Hepatocyte (in vitro differentiated cells): ENCODE results near the gene SNPH. TPM values are rescaled to one million over a fixed set of nuclear protein-coding genes. Genes with fewer than 3 reads are reported as not detected.

Experiments
- DNase-seq: peaks from one replicate; pipeline ENCODE4 v3.0.0-alpha.2; 2016; ENCODE audit warnings: low spot score
- H2AFZ ChIP-seq: fragments of 200-600 bp; sonication (generic); 2 replicates; pipeline ENCODE4 v1.6.0; 2016; ENCODE audit warnings: antibody characterized with exemption, mild to moderate bottlenecking
- H3K27ac ChIP-seq: fragments of 200-600 bp; sonication (generic); 2 replicates; pipeline ENCODE4 v1.5.1; 2016; ENCODE audit warnings: mild to moderate bottlenecking
- H3K27me3 ChIP-seq: fragments of 200-600 bp; sonication (generic); 2 replicates; pipeline ENCODE4 v1.6.1; 2016
- H3K36me3 ChIP-seq: fragments of 200-600 bp; sonication (generic); replicated peaks from 2 replicates; pipeline ENCODE4 v1.5.1; 2016; ENCODE audit warnings: low read depth; ENCODE audit not compliant: insufficient read depth
- H3K4me1 ChIP-seq: fragments of 200-600 bp; sonication (generic); 2 replicates; pipeline ENCODE4 v1.5.1; 2016; ENCODE audit warnings: mild to moderate bottlenecking, moderate library complexity; ENCODE audit not compliant: insufficient read depth
- H3K4me2 ChIP-seq: fragments of 200-600 bp; sonication (generic); 2 replicates; pipeline ENCODE4 v1.6.0; 2016
- H3K4me3 ChIP-seq: fragments of 200-600 bp; sonication (generic); 2 replicates; pipeline ENCODE4 v1.5.1; 2016; ENCODE audit warnings: mild to moderate bottlenecking
- H3K79me2 ChIP-seq: fragments of 200-600 bp; sonication (generic); 2 replicates; pipeline ENCODE4 v1.6.0; 2017; ENCODE audit warnings: mild to moderate bottlenecking
- H3K9me2 ChIP-seq: fragments of 200-600 bp; sonication (generic); replicated peaks from 2 replicates; pipeline ENCODE4 v1.6.0; 2017; ENCODE audit warnings: mild to moderate bottlenecking; ENCODE audit not compliant: insufficient read depth
- H3K9me3 ChIP-seq: fragments of 200-600 bp; sonication (generic); 2 replicates; pipeline ENCODE4 v1.5.1; 2016; ENCODE audit warnings: low read depth, mild to moderate bottlenecking
- H4K20me1 ChIP-seq: fragments of 200-600 bp; sonication (generic); 2 replicates; pipeline ENCODE4 v1.6.0; 2016; ENCODE audit warnings: mild to moderate bottlenecking; ENCODE audit not compliant: insufficient read depth, poor library complexity, severe bottlenecking
- EZH2 ChIP-seq: fragments of 200-600 bp; sonication (generic); IDR thresholded peaks from 2 replicates; pipeline ENCODE4 v1.6.1; 2016; ENCODE audit warnings: antibody characterized with exemption, mild to moderate bottlenecking, borderline replicate concordance
- EZH2phosphoT487 ChIP-seq: fragments of 200-600 bp; sonication (generic); IDR thresholded peaks from one replicate; pipeline ENCODE4 v1.6.1; 2018; ENCODE audit warnings: antibody characterized with exemption, mild to moderate bottlenecking, low read depth, moderate library complexity; ENCODE audit not compliant: unreplicated experiment, severe bottlenecking
- WGBS: methylation state at CpG from one replicate; pipeline ENCODE4 v1.1.6; 2016; ENCODE audit warnings: low lambda C conversion rate; ENCODE audit errors: missing lambda C conversion rate; 5-methylcytosine and 5-hydroxymethylcytosine counted together
- polyA plus RNA-seq: library from polyadenylated mRNA; unstranded; fragments of >200 nt; fragmentation: Nextera tagmentation; extraction: Ambion mirVana; gene quantifications from 2 replicates; pipeline ENCODE4 v1.2.1, GENCODE V29; 2016
- total RNA-seq: library from RNA; depleted of rRNA; stranded (reverse); fragments of >200 nt; gene quantifications from 2 replicates; pipeline ENCODE4 v1.2.3, GENCODE V29; 2014
- TF ChIP-seq, protein P1 (sequence below): fragments of 200-600 bp; sonication (generic); IDR thresholded peaks from 2 replicates; pipeline ENCODE4 v1.5.1; 2016; ENCODE audit warnings: antibody characterized with exemption, mild to moderate bottlenecking; ENCODE audit not compliant: poor library complexity

The SNPH gene
- total and polyA plus RNA-seq, 2 experiments from 2014 or later = 2.3 to 3.7 TPM

DNA sequence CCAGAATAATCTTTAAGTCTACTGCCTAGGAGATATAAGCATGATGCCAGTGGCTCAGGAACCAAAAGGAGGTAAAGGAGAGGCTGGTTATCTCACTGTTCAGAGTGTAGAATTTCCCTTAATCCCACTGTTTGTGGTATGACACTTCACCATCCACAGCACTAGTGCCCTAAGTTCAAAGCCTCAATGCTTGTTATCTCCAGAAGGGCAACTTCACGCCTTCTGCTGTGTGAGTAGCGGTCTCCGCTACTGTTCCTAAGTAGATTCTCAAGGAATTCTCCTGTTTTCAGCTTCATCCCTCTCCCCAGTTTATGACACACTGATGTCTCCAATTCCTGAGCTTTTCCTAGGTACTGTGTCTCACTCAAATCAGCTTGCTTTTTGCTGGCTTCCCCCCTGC, 13.7 kb upstream of the SNPH start:
- Histone ChIP-seq H2AFZ (no peak overlapping the region), H3K4me3 (no peak overlapping the region), H3K4me2 (no peak overlapping the region), H3K27ac (no peak overlapping the region), H3K9me2 (no peaks in the 10 kb centered on the region), H3K36me3 (no peaks in the 10 kb centered on the region), H3K27me3 (peaks cover 18% of the 10 kb centered on the region), H4K20me1 (no peaks in the 10 kb centered on the region), H3K4me1 (no peaks in the 10 kb centered on the region), H3K79me2 (no peaks in the 10 kb centered on the region), H3K9me3 (no peaks in the 10 kb centered on the region)
- 35% methylated on average over 3 of the region's 3 CpGs for WGBS
- TF ChIP-seq EZH2 (no peak), EZH2phosphoT487 (no peak)
- TF ChIP-seq, protein P1, sequence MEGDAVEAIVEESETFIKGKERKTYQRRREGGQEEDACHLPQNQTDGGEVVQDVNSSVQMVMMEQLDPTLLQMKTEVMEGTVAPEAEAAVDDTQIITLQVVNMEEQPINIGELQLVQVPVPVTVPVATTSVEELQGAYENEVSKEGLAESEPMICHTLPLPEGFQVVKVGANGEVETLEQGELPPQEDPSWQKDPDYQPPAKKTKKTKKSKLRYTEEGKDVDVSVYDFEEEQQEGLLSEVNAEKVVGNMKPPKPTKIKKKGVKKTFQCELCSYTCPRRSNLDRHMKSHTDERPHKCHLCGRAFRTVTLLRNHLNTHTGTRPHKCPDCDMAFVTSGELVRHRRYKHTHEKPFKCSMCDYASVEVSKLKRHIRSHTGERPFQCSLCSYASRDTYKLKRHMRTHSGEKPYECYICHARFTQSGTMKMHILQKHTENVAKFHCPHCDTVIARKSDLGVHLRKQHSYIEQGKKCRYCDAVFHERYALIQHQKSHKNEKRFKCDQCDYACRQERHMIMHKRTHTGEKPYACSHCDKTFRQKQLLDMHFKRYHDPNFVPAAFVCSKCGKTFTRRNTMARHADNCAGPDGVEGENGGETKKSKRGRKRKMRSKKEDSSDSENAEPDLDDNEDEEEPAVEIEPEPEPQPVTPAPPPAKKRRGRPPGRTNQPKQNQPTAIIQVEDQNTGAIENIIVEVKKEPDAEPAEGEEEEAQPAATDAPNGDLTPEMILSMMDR = no peak
- no peak for DNase-seq

DNA sequence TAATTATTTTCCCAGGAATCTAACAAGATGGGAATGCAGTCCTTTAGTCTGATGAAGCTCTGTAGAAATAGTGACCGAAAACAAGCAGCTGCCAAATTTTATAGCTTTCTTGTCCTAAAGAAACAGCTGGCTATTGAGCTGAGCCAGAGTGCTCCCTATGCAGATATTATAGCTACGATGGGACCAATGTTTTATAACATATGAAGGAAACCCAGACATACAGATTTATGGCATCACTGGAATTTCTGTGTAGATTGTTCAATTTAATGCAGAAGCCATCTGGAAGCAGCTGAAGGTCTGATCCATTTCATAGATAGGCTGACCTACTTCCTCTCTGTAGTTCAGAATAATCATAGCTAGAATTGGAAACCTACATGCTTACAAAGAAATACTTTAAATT, 11.8 kb upstream of the SNPH start:
- WGBS = 57% methylated on average over 2 of the region's 2 CpGs
- H3K4me2 ChIP-seq = no peak overlapping the region
- no peaks in the 10 kb centered on the region for H3K9me3 ChIP-seq
- no peak overlapping the region for H3K4me3 ChIP-seq
- peaks cover 24% of the 10 kb centered on the region for H3K27me3 ChIP-seq
- no peaks in the 10 kb centered on the region for H3K9me2 ChIP-seq
- H4K20me1 ChIP-seq = no peaks in the 10 kb centered on the region
- no peak for DNase-seq
- H3K4me1 ChIP-seq = no peaks in the 10 kb centered on the region
- H3K79me2 ChIP-seq = no peaks in the 10 kb centered on the region
- H2AFZ ChIP-seq = no peak overlapping the region
- TF ChIP-seq, protein P1 = no peak
- TF ChIP-seq EZH2phosphoT487 = no peak
- no peak for TF ChIP-seq EZH2
- H3K36me3 ChIP-seq = no peaks in the 10 kb centered on the region
- no peak overlapping the region for H3K27ac ChIP-seq

- no peaks in the 10 kb centered on the region for H3K9me3 ChIP-seq
- no peaks in the 10 kb centered on the region for H3K36me3 ChIP-seq
- WGBS = 78% methylated on average over 2 of the region's 2 CpGs
- H3K27me3 ChIP-seq = peaks cover 29% of the 10 kb centered on the region
- no peak overlapping the region for H3K4me3 ChIP-seq
- no peaks in the 10 kb centered on the region for H4K20me1 ChIP-seq
- no peak overlapping the region for H2AFZ ChIP-seq
- no peaks in the 10 kb centered on the region for H3K79me2 ChIP-seq
- no peak overlapping the region for H3K4me2 ChIP-seq
- no peak for DNase-seq
- no peak for TF ChIP-seq EZH2
- TF ChIP-seq EZH2phosphoT487 = no peak
- TF ChIP-seq, protein P1 = no peak
- H3K27ac ChIP-seq = no peak overlapping the region
- no peaks in the 10 kb centered on the region for H3K9me2 ChIP-seq
- no peaks in the 10 kb centered on the region for H3K4me1 ChIP-seq
These were observed 10.4 kb upstream of the SNPH start for GRCh38 chr20:1255675-1256074.

DNA sequence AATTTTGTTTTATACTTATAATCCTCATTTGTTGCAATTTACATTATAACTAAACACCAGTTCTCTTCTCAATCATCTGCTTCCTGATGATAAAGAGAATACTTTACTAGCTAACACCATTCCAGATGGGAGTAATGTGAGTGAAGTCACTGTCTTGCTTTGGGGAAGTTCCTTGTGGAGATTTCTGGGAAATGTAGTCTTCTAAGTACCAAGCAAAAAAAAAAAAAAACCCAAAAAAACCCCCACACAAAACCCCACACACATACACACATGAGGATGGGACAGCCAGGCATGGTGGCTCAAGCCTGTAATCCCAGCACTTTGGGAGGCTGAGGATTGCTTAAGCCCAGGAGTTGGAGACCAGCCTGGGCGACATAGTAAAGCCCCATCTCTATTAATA, 2.2 kb upstream of the SNPH start:
- Histone ChIP-seq H3K9me3 (no peaks in the 10 kb centered on the region), H3K79me2 (no peaks in the 10 kb centered on the region), H3K27me3 (peaks cover 9% of the 10 kb centered on the region), H3K4me1 (peaks cover 7% of the 10 kb centered on the region), H3K36me3 (no peaks in the 10 kb centered on the region), H2AFZ (no peak overlapping the region), H3K4me2 (no peak overlapping the region), H4K20me1 (no peaks in the 10 kb centered on the region), H3K27ac (no peak overlapping the region), H3K9me2 (no peaks in the 10 kb centered on the region), H3K4me3 (no peak overlapping the region)
- no peak for DNase-seq
- WGBS = 91% methylated on average over 1 of the region's 1 CpG
- TF ChIP-seq EZH2 (no peak), EZH2phosphoT487 (no peak)
- TF ChIP-seq, protein P1 = no peak
